GM23338 (cell line): ENCODE measurements around the gene BAZ1B. TPM values are rescaled to one million over a fixed set of nuclear protein-coding genes. Genes with fewer than 3 reads are reported as not detected.

Experiments used
- ATAC-seq: fragments of 200-7000 bp; cut with Tn5 transposase; 3 replicates; pipeline ENCODE4 v1.9.1; 2020
- DNase-seq: peaks from one replicate; pipeline ENCODE4 v3.0.0-alpha.2; 2015; ENCODE audit warnings: low spot score
- H2AFZ ChIP-seq: fragments of 200-600 bp; sonication (generic); 2 replicates; pipeline ENCODE4 v1.8.0; 2016; ENCODE audit warnings: antibody characterized with exemption, mild to moderate bottlenecking, moderate library complexity
- H3F3A ChIP-seq: fragments of 200-600 bp; sonication (generic); replicated peaks from 2 replicates; pipeline ENCODE4 v1.8.0; 2017; ENCODE audit warnings: antibody characterized with exemption, mixed run types, low read depth
- H3K27ac ChIP-seq: fragments of 200-600 bp; sonication (generic); 2 replicates; pipeline ENCODE4 v1.6.1; 2016; ENCODE audit warnings: low read depth
- H3K27me3 ChIP-seq: fragments of 200-600 bp; sonication (generic); 2 replicates; pipeline ENCODE4 v1.8.0; 2016; ENCODE audit warnings: mild to moderate bottlenecking, mixed run types, moderate library complexity; ENCODE audit not compliant: insufficient read depth
- H3K36me3 ChIP-seq: fragments of 200-600 bp; sonication (generic); 2 replicates; pipeline ENCODE4 v1.8.0; 2016; ENCODE audit warnings: mild to moderate bottlenecking; ENCODE audit not compliant: insufficient read depth
- H3K4me1 ChIP-seq: fragments of 200-600 bp; sonication (generic); 2 replicates; pipeline ENCODE4 v1.8.0; 2016; ENCODE audit warnings: mild to moderate bottlenecking, moderate library complexity; ENCODE audit not compliant: insufficient read depth
- H3K4me2 ChIP-seq: fragments of 200-600 bp; sonication (generic); 2 replicates; pipeline ENCODE4 v1.7.1; 2017; ENCODE audit warnings: mixed run types
- H3K4me3 ChIP-seq: fragments of 200-600 bp; sonication (generic); 2 replicates; pipeline ENCODE4 v1.6.1; 2016; ENCODE audit warnings: mixed run types
- H3K79me2 ChIP-seq: fragments of 200-600 bp; sonication (generic); replicated peaks from 2 replicates; pipeline ENCODE4 v1.8.0; 2017; ENCODE audit warnings: mild to moderate bottlenecking; ENCODE audit not compliant: insufficient read depth
- H3K9me2 ChIP-seq: fragments of 200-600 bp; sonication (generic); 2 replicates; pipeline ENCODE4 v1.8.0; 2017; ENCODE audit not compliant: insufficient read depth
- H4K20me1 ChIP-seq: fragments of 200-600 bp; sonication (generic); replicated peaks from 2 replicates; pipeline ENCODE4 v1.8.0; 2017; ENCODE audit warnings: mild to moderate bottlenecking; ENCODE audit not compliant: insufficient read depth
- H3K27ac Mint-ChIP-seq: 2 replicates; pipeline ENCODE4 v1.8.0; 2020; ENCODE audit warnings: inconsistent platforms, mild to moderate bottlenecking, moderate library complexity, mixed read lengths
- H3K27me3 Mint-ChIP-seq: 3 replicates; pipeline ENCODE4 v1.8.0; 2022; ENCODE audit warnings: low read depth, mild to moderate bottlenecking, moderate library complexity, mixed read lengths, inconsistent platforms; ENCODE audit not compliant: insufficient read depth, poor library complexity
- H3K36me3 Mint-ChIP-seq: 3 replicates; pipeline ENCODE4 v1.8.0; 2021; ENCODE audit warnings: low read depth, mild to moderate bottlenecking, inconsistent platforms, moderate library complexity, mixed read lengths
- H3K4me1 Mint-ChIP-seq: 3 replicates; pipeline ENCODE4 v1.8.0; 2020; ENCODE audit warnings: mild to moderate bottlenecking, inconsistent platforms, mixed read lengths
- H3K4me3 Mint-ChIP-seq: 3 replicates; pipeline ENCODE4 v1.8.0; 2021; ENCODE audit warnings: moderate library complexity, mild to moderate bottlenecking, inconsistent platforms, mixed read lengths
- H3K9me3 Mint-ChIP-seq: 3 replicates; pipeline ENCODE4 v1.8.0; 2020; ENCODE audit warnings: moderate library complexity, mild to moderate bottlenecking, inconsistent platforms, mixed read lengths
- CREB1 ChIP-seq: fragments of 250-450 bp; sonication (Bioruptor Pico); IDR thresholded peaks from 2 replicates; pipeline ENCODE4 v1.5.0; 2020; ENCODE audit warnings: low read depth, mild to moderate bottlenecking, moderate library complexity
- CTCF ChIP-seq, 2 experiments: fragments of 200-600 bp in 1 of 2; sonication (generic) in 1 of 2; conservative IDR thresholded peaks; 2 replicates each; pipeline versions ENCODE4 v1.5.1 to v1.6.1; 2016 to 2017; ENCODE audit warnings: antibody characterized with exemption in 2 of 2, low read depth in 2 of 2, mild to moderate bottlenecking in 2 of 2, moderate library complexity in 1 of 2
- ETS1 ChIP-seq: IDR thresholded peaks from 2 replicates; pipeline ENCODE4 v1.6.1; 2016; ENCODE audit warnings: antibody characterized with exemption
- EZH2 ChIP-seq: fragments of 200-600 bp; sonication (generic); IDR thresholded peaks from one replicate; pipeline ENCODE4 v1.8.0; 2017; ENCODE audit warnings: antibody characterized with exemption, mild to moderate bottlenecking, low read depth; ENCODE audit not compliant: unreplicated experiment
- EZH2phosphoT487 ChIP-seq: fragments of 200-600 bp; sonication (generic); IDR thresholded peaks from one replicate; pipeline ENCODE4 v1.8.1; 2018; ENCODE audit warnings: antibody characterized with exemption; ENCODE audit not compliant: unreplicated experiment
- JUNB ChIP-seq: IDR thresholded peaks from one replicate; pipeline ENCODE4 v1.6.1; 2016; ENCODE audit warnings: antibody characterized with exemption; ENCODE audit not compliant: unreplicated experiment
- NANOG ChIP-seq: IDR thresholded peaks from 2 replicates; pipeline ENCODE4 v1.6.1; 2016; ENCODE audit warnings: antibody characterized with exemption, borderline replicate concordance
- POLR2AphosphoS5 ChIP-seq: IDR thresholded peaks from 2 replicates; pipeline ENCODE4 v1.6.1; 2016; ENCODE audit warnings: antibody characterized with exemption, low read depth
- REST ChIP-seq: IDR thresholded peaks from one replicate; pipeline ENCODE4 v1.6.1; 2018; ENCODE audit warnings: antibody characterized with exemption; ENCODE audit not compliant: unreplicated experiment
- STAT1 ChIP-seq: IDR thresholded peaks from one replicate; pipeline ENCODE4 v1.6.1; 2016; ENCODE audit warnings: antibody characterized with exemption; ENCODE audit not compliant: unreplicated experiment
- ZNF114 ChIP-seq: fragments of 250-450 bp; sonication (Bioruptor Pico); IDR thresholded peaks from 2 replicates; pipeline ENCODE4 v1.5.0; 2020; ENCODE audit warnings: mild to moderate bottlenecking, moderate library complexity
- ZNF331 ChIP-seq: fragments of 250-450 bp; sonication (Bioruptor Pico); IDR thresholded peaks from 2 replicates; pipeline ENCODE4 v1.5.0; 2020; ENCODE audit warnings: low read depth, mild to moderate bottlenecking, moderate library complexity
- ZNF462 ChIP-seq: fragments of 250-450 bp; sonication (Bioruptor Pico); IDR thresholded peaks from 2 replicates; pipeline ENCODE4 v1.5.0; 2020; ENCODE audit warnings: mild to moderate bottlenecking, moderate library complexity
- polyA plus RNA-seq: library from polyadenylated mRNA; unstranded; fragments of >200 nt; fragmentation: Nextera tagmentation; extraction: Ambion mirVana; gene quantifications from 2 replicates; pipeline ENCODE4 v1.2.1, GENCODE V29; 2016
- total RNA-seq: library from RNA; depleted of rRNA; stranded (reverse); fragments of >200 nt; shearing (Covaris generic); gene quantifications from 2 replicates; pipeline ENCODE4 v1.2.3, GENCODE V29; 2014

Gene BAZ1B
- total and polyA plus RNA-seq, 2 experiments from 2014 or later: 40.4 to 70.7 TPM

- no peak overlapping the region for H3K4me3 ChIP-seq
- peaks cover 17% of the 10 kb centered on the region for H4K20me1 ChIP-seq
- DNase-seq (no peak), ATAC-seq (no peak)
- Mint-ChIP-seq H3K27ac (no peak overlapping the region), H3K4me1 (no peaks in the 10 kb centered on the region; the same call in 2 of the 3 replicates), H3K36me3 (peaks cover 83% of the 10 kb centered on the region), H3K4me3 (no peak overlapping the region), H3K9me3 (no peaks in the 10 kb centered on the region), H3K27me3 (peaks cover 13% of the 10 kb centered on the region)
- H3K9me2 ChIP-seq: no peaks in the 10 kb centered on the region
- TF ChIP-seq JUNB (no peak), EZH2 (no peak), NANOG (no peak), ZNF331 (CRISPR knock-in tag) (no peak), ZNF114 (CRISPR knock-in tag) (no peak), EZH2phosphoT487 (no peak), REST (no peak), CREB1 (CRISPR knock-in tag) (no peak), STAT1 (no peak), ZNF462 (CRISPR knock-in tag) (no peak), POLR2AphosphoS5 (no peak), CTCF (conservative IDR thresholded peaks at IDR 0.05; ENCODE audit: low read depth in 2 of 2) (no peak), ETS1 (no peak)
- H3K27me3 ChIP-seq: no peaks in the 10 kb centered on the region
- 0 out of 2 replicates have a peak, but pooled peaks cover 14% of the 10 kb centered on the region for H3F3A ChIP-seq
- no peaks in the 10 kb centered on the region for H3K4me1 ChIP-seq
- no peak overlapping the region for H2AFZ ChIP-seq
- peaks cover 56% of the 10 kb centered on the region for H3K36me3 ChIP-seq
- peaks cover 5% of the 10 kb centered on the region; the same call in 1 of the 2 replicates for H3K79me2 ChIP-seq
- H3K4me2 ChIP-seq: no peak overlapping the region
- no peak overlapping the region for H3K27ac ChIP-seq
Measured at GRCh38 chr7:73442222-73442902, 79.7 kb downstream of the BAZ1B start.
